ENCODE data around the gene PSD4. TPM values are rescaled to one million over a fixed set of nuclear protein-coding genes. Genes with fewer than 3 reads are reported as not detected.
A peak's percentile ranks its signal among the peaks of the same experiment; 100 is the strongest.

Gene PSD4
- total and polyA plus RNA-seq, 3 experiments from 2014 or later = 42.1 to 193 (median 192) TPM

- H3K27me3 ChIP-seq (ENCODE audit: insufficient read depth, low read length, poor library complexity, severe bottlenecking) = no peaks in the 10 kb centered on the region
- Mint-ChIP-seq H3K4me3 (no peak overlapping the region), H3K9me3 (no peaks in the 10 kb centered on the region), H3K4me1 (peaks cover 13 to 22% (median 21%) of the 10 kb centered on the region in 3 donors), H3K27me3 (no peaks in the 10 kb centered on the region), H3K36me3 (no peaks in the 10 kb centered on the region), H3K27ac (no peak overlapping the region)
- no peak for DNase-seq
- H3K9me3 ChIP-seq (ENCODE audit: low read length) = no peaks in the 10 kb centered on the region
- CTCF ChIA-PET = interaction anchor here (0.7 to 12.3 kb wide), 32 partner anchors 8 to 294 kb away, joined by 3 to 470 read pairs (median 4); partner anchors contain the start of gene PSD4
- no peak overlapping the region for H3K27ac ChIP-seq (ENCODE audit: low read depth, low read length)
- no peaks in the 10 kb centered on the region for H3K36me3 ChIP-seq (ENCODE audit: insufficient read depth, low read length)
- no peak overlapping the region for H3K4me3 ChIP-seq (ENCODE audit: low read length)
- POLR2A ChIA-PET = interaction anchor here (1.0 to 2.1 kb wide), 5 partner anchors 19 to 66 kb away, joined by 3 to 14 read pairs (median 6); no protein-coding TSS in a partner anchor
- H3K4me1 ChIP-seq (ENCODE audit: insufficient read depth, low read length) = peaks cover 14% of the 10 kb centered on the region
Measured at GRCh38 chr2:113137827-113138226, 35.9 kb upstream of the PSD4 start.

- POLR2A ChIA-PET = interaction anchor here (1.0 to 2.1 kb wide), 5 partner anchors 18 to 65 kb away, joined by 3 to 14 read pairs (median 6); no protein-coding TSS in a partner anchor
- peak overlapping the region; percentile 5 to 90 (median 52) for H3K27ac Mint-ChIP-seq
- no peak overlapping the region for H3K4me3 ChIP-seq (ENCODE audit: low read length)
- CTCF ChIA-PET = interaction anchor here (0.7 to 12.3 kb wide), 36 partner anchors 9 to 295 kb away, joined by 3 to 470 read pairs (median 4); partner anchors contain the start of gene PSD4
- H3K9me3 Mint-ChIP-seq = no peaks in the 10 kb centered on the region
- no peaks in the 10 kb centered on the region for H3K27me3 Mint-ChIP-seq
- no peaks in the 10 kb centered on the region for H3K9me3 ChIP-seq (ENCODE audit: low read length)
- H3K4me1 ChIP-seq (ENCODE audit: insufficient read depth, low read length) = peaks cover 14% of the 10 kb centered on the region
- H3K36me3 ChIP-seq (ENCODE audit: insufficient read depth, low read length) = no peaks in the 10 kb centered on the region
- no peaks in the 10 kb centered on the region for H3K36me3 Mint-ChIP-seq
- H3K4me1 Mint-ChIP-seq = peaks cover 13 to 22% (median 21%) of the 10 kb centered on the region in 3 donors
- DNase-seq = peak; percentile 16 to 79 (median 64)
- no peaks in the 10 kb centered on the region for H3K27me3 ChIP-seq (ENCODE audit: insufficient read depth, low read length, poor library complexity, severe bottlenecking)
- H3K4me3 Mint-ChIP-seq = peak overlapping the region in 6 of 7 donors; percentile 60 to 77 (median 72)
- H3K27ac ChIP-seq (ENCODE audit: low read depth, low read length) = no peak overlapping the region
Measured at GRCh38 chr2:113138428-113139322, 35.1 kb upstream of the PSD4 start.

GRCh38 chr2:113141451-113141850, 32.3 kb upstream of the PSD4 start:
- no peak overlapping the region for H3K27ac ChIP-seq (ENCODE audit: low read depth, low read length)
- H3K4me3 ChIP-seq (ENCODE audit: low read length) = no peak overlapping the region
- Mint-ChIP-seq H3K27ac (no peak overlapping the region), H3K9me3 (no peaks in the 10 kb centered on the region), H3K36me3 (no peaks in the 10 kb centered on the region), H3K27me3 (no peaks in the 10 kb centered on the region), H3K4me1 (peaks cover 13 to 22% (median 21%) of the 10 kb centered on the region in 3 donors), H3K4me3 (no peak overlapping the region)
- no peaks in the 10 kb centered on the region for H3K36me3 ChIP-seq (ENCODE audit: insufficient read depth, low read length)
- H3K4me1 ChIP-seq (ENCODE audit: insufficient read depth, low read length) = peaks cover 14% of the 10 kb centered on the region
- no peaks in the 10 kb centered on the region for H3K9me3 ChIP-seq (ENCODE audit: low read length)
- POLR2A ChIA-PET = no interaction called here
- CTCF ChIA-PET = interaction anchor here (0.9 to 12.3 kb wide), 6 partner anchors 13 to 249 kb away, joined by 3 to 470 read pairs (median 8); partner anchors contain the start of gene PSD4
- no peak for DNase-seq
- H3K27me3 ChIP-seq (ENCODE audit: insufficient read depth, low read length, poor library complexity, severe bottlenecking) = no peaks in the 10 kb centered on the region

GRCh38 chr2:113142290-113142689, 31.5 kb upstream of the PSD4 start:
- POLR2A ChIA-PET = interaction anchor here (1.1 kb wide), 1 partner anchor 57 kb away, joined by 5 read pairs; no protein-coding TSS in a partner anchor

GRCh38 chr2:113144259-113144658, 29.5 kb upstream of the PSD4 start:
- DNase-seq = no peak
- Histone ChIP-seq H3K27ac (ENCODE audit: low read depth, low read length) (no peak overlapping the region), H3K36me3 (ENCODE audit: insufficient read depth, low read length) (no peaks in the 10 kb centered on the region), H3K4me3 (ENCODE audit: low read length) (no peak overlapping the region), H3K27me3 (ENCODE audit: insufficient read depth, low read length, poor library complexity, severe bottlenecking) (no peaks in the 10 kb centered on the region), H3K9me3 (ENCODE audit: low read length) (no peaks in the 10 kb centered on the region), H3K4me1 (ENCODE audit: insufficient read depth, low read length) (no peaks in the 10 kb centered on the region)
- peaks cover 3 to 5% (median 3%) of the 10 kb centered on the region in 3 donors for H3K4me1 Mint-ChIP-seq
- ChIA-PET CTCF (interaction anchor here (12.3 kb wide), 1 partner anchor 55 kb away, joined by 470 read pairs; no protein-coding TSS in a partner anchor), POLR2A (no interaction called here)
- H3K36me3 Mint-ChIP-seq = no peaks in the 10 kb centered on the region
- H3K4me3 Mint-ChIP-seq = no peak overlapping the region
- no peaks in the 10 kb centered on the region for H3K9me3 Mint-ChIP-seq
- H3K27me3 Mint-ChIP-seq = no peaks in the 10 kb centered on the region
- peak overlapping the region in 1 of 8 donors; percentile 64 for H3K27ac Mint-ChIP-seq

More at GRCh38 chr2:113142290-113142689, 31.5 kb upstream of the PSD4 start:
- no peak overlapping the region for H3K27ac Mint-ChIP-seq
- no peaks in the 10 kb centered on the region for H3K27me3 Mint-ChIP-seq
- H3K9me3 Mint-ChIP-seq = no peaks in the 10 kb centered on the region
- CTCF ChIA-PET = interaction anchor here (0.9 to 12.3 kb wide), 5 partner anchors 14 to 248 kb away, joined by 3 to 470 read pairs (median 3); partner anchors contain the start of gene PSD4
- Histone ChIP-seq H3K27ac (ENCODE audit: low read depth, low read length) (no peak overlapping the region), H3K4me1 (ENCODE audit: insufficient read depth, low read length) (peaks cover 14% of the 10 kb centered on the region), H3K27me3 (ENCODE audit: insufficient read depth, low read length, poor library complexity, severe bottlenecking) (no peaks in the 10 kb centered on the region), H3K36me3 (ENCODE audit: insufficient read depth, low read length) (no peaks in the 10 kb centered on the region), H3K4me3 (ENCODE audit: low read length) (no peak overlapping the region), H3K9me3 (ENCODE audit: low read length) (no peaks in the 10 kb centered on the region)
- DNase-seq = no peak
- no peak overlapping the region for H3K4me3 Mint-ChIP-seq
- peaks cover 12 to 17% (median 17%) of the 10 kb centered on the region in 3 donors for H3K4me1 Mint-ChIP-seq
- no peaks in the 10 kb centered on the region for H3K36me3 Mint-ChIP-seq

- POLR2A ChIA-PET = no interaction called here
- Mint-ChIP-seq H3K4me3 (no peak overlapping the region), H3K9me3 (no peaks in the 10 kb centered on the region), H3K27ac (no peak overlapping the region), H3K27me3 (peaks cover 0 to 6% of the 10 kb centered on the region in 2 donors), H3K4me1 (no peaks in the 10 kb centered on the region), H3K36me3 (peaks cover 0 to 2% (median 0%) of the 10 kb centered on the region in 3 donors)
- DNase-seq = no peak
- Histone ChIP-seq H3K36me3 (ENCODE audit: insufficient read depth, low read length) (no peaks in the 10 kb centered on the region), H3K27me3 (ENCODE audit: insufficient read depth, low read length, poor library complexity, severe bottlenecking) (no peaks in the 10 kb centered on the region), H3K4me3 (ENCODE audit: low read length) (no peak overlapping the region), H3K9me3 (ENCODE audit: low read length) (no peaks in the 10 kb centered on the region), H3K27ac (ENCODE audit: low read depth, low read length) (no peak overlapping the region), H3K4me1 (ENCODE audit: insufficient read depth, low read length) (no peaks in the 10 kb centered on the region)
- CTCF ChIA-PET = interaction anchor here (1.0 to 3.1 kb wide), 4 partner anchors 12 to 55 kb away, joined by 3 to 12 read pairs (median 5); no protein-coding TSS in a partner anchor
Measured at GRCh38 chr2:113148606-113149552, 24.9 kb upstream of the PSD4 start.

GRCh38 chr2:113149553-113150257, 24.1 kb upstream of the PSD4 start:
- Histone ChIP-seq H3K27me3 (ENCODE audit: insufficient read depth, low read length, poor library complexity, severe bottlenecking) (no peaks in the 10 kb centered on the region), H3K4me3 (ENCODE audit: low read length) (no peak overlapping the region), H3K4me1 (ENCODE audit: insufficient read depth, low read length) (no peaks in the 10 kb centered on the region), H3K27ac (ENCODE audit: low read depth, low read length) (no peak overlapping the region), H3K36me3 (ENCODE audit: insufficient read depth, low read length) (no peaks in the 10 kb centered on the region), H3K9me3 (ENCODE audit: low read length) (no peaks in the 10 kb centered on the region)
- no peak for DNase-seq
- Mint-ChIP-seq H3K9me3 (no peaks in the 10 kb centered on the region), H3K36me3 (peaks cover 0 to 2% (median 0%) of the 10 kb centered on the region in 3 donors), H3K4me1 (no peaks in the 10 kb centered on the region), H3K4me3 (no peak overlapping the region), H3K27ac (no peak overlapping the region), H3K27me3 (peaks cover 0 to 6% of the 10 kb centered on the region in 2 donors)
- POLR2A ChIA-PET = no interaction called here
- CTCF ChIA-PET = interaction anchor here (1.5 to 3.1 kb wide), 2 partner anchors 49 to 54 kb away, joined by 6 to 12 read pairs; no protein-coding TSS in a partner anchor

All from CD8-positive, alpha-beta memory T cell (primary cell).